HG02981 (cell line): ENCODE results near the gene SMAD7.

ENCODE experiments used
- ATAC-seq: cut with Tn5 transposase; IDR thresholded peaks from one replicate; pipeline ENCODE4 v1.9.1; 2021; ENCODE audit warnings: mild to moderate bottlenecking, moderate library complexity; ENCODE audit not compliant: unreplicated experiment

Gene SMAD7

GRCh38 chr18:48946329-48946835 lies 4.4 kb downstream of the SMAD7 start:
- no peak for ATAC-seq

GRCh38 chr18:48945953-48946217 lies 4.9 kb downstream of the SMAD7 start:
- ATAC-seq: no peak

- no peak for ATAC-seq
Measured at GRCh38 chr18:48944634-48945033, 6.1 kb downstream of the SMAD7 start.

GRCh38 chr18:48943736-48944527 lies 6.8 kb downstream of the SMAD7 start:
- ATAC-seq: no peak

- no peak for ATAC-seq
Measured at GRCh38 chr18:48943333-48943732, 7.4 kb downstream of the SMAD7 start.

GRCh38 chr18:48942554-48943261 lies 8.1 kb downstream of the SMAD7 start:
- no peak for ATAC-seq

GRCh38 chr18:48942086-48942485 lies 8.7 kb downstream of the SMAD7 start:
- ATAC-seq: no peak

GRCh38 chr18:48941672-48942071 lies 9.1 kb downstream of the SMAD7 start:
- ATAC-seq: no peak

GRCh38 chr18:48940854-48941611 lies 9.7 kb downstream of the SMAD7 start:
- peak; percentile 51 for ATAC-seq

GRCh38 chr18:48939205-48940097 lies 11.3 kb downstream of the SMAD7 start:
- no peak for ATAC-seq

- ATAC-seq: no peak
Measured at GRCh38 chr18:48938827-48939204, 11.9 kb downstream of the SMAD7 start.

GRCh38 chr18:48937869-48938750 lies 12.7 kb downstream of the SMAD7 start:
- no peak for ATAC-seq

- ATAC-seq: no peak
Measured at GRCh38 chr18:48935433-48935774, 15.4 kb downstream of the SMAD7 start.

- peak; percentile 43 for ATAC-seq
Measured at GRCh38 chr18:48934723-48935432, 15.9 kb downstream of the SMAD7 start.

- ATAC-seq: no peak
Measured at GRCh38 chr18:48934415-48934722, 16.4 kb downstream of the SMAD7 start.

GRCh38 chr18:48933578-48934414 lies 17.0 kb downstream of the SMAD7 start:
- no peak for ATAC-seq

- no peak for ATAC-seq
Measured at GRCh38 chr18:48932822-48933510, 17.8 kb downstream of the SMAD7 start.

GRCh38 chr18:48932462-48932818 lies 18.3 kb downstream of the SMAD7 start:
- no peak for ATAC-seq
